NB4 (cell line): ENCODE data around the gene SDF2L1.
A peak's percentile ranks its signal among the peaks of the same experiment; 100 is the strongest.

Source experiments
- DNase-seq: peaks from one replicate; pipeline ENCODE4 v3.0.0; 2010; ENCODE audit warnings: low read depth
- H3K4me3 ChIP-seq: one replicate; pipeline ENCODE4 v1.5.1; 2011; ENCODE audit warnings: mild to moderate bottlenecking, low read depth, low read length, moderate library complexity
- CTCF ChIP-seq: IDR thresholded peaks from one replicate; pipeline ENCODE4 v1.5.1; 2012; ENCODE audit warnings: low read depth, low read length
- MAX ChIP-seq: IDR thresholded peaks from 2 replicates; pipeline ENCODE4 v1.6.1; 2011; ENCODE audit warnings: low read depth, low read length
- MYC ChIP-seq: IDR thresholded peaks from 2 replicates; pipeline ENCODE4 v1.6.1; 2011; ENCODE audit warnings: low read depth, low read length
- POLR2A ChIP-seq: IDR thresholded peaks from 2 replicates; pipeline ENCODE4 v1.6.1; 2011; ENCODE audit warnings: mild to moderate bottlenecking; ENCODE audit not compliant: insufficient read length; ENCODE audit errors: extremely low read depth

The SDF2L1 gene

GRCh38 chr22:21650823-21651520, 8.9 kb downstream of the SDF2L1 start:
- TF ChIP-seq MAX (no peak), CTCF (no peak), MYC (no peak), POLR2A (no peak)
- DNase-seq = no peak
- no peak overlapping the region for H3K4me3 ChIP-seq

- no peak for DNase-seq
- TF ChIP-seq MAX (no peak), MYC (no peak), CTCF (no peak), POLR2A (no peak)
- H3K4me3 ChIP-seq = no peak overlapping the region
Observed at GRCh38 chr22:21651521-21652009, 9.5 kb downstream of the SDF2L1 start.

- TF ChIP-seq CTCF (no peak), MYC (no peak), POLR2A (no peak), MAX (no peak)
- H3K4me3 ChIP-seq = no peak overlapping the region
- no peak for DNase-seq
Observed at GRCh38 chr22:21652010-21652546, 10.0 kb downstream of the SDF2L1 start.

GRCh38 chr22:21652547-21653545, 10.7 kb downstream of the SDF2L1 start:
- TF ChIP-seq CTCF (no peak), POLR2A (no peak), MAX (no peak), MYC (no peak)

DNA sequence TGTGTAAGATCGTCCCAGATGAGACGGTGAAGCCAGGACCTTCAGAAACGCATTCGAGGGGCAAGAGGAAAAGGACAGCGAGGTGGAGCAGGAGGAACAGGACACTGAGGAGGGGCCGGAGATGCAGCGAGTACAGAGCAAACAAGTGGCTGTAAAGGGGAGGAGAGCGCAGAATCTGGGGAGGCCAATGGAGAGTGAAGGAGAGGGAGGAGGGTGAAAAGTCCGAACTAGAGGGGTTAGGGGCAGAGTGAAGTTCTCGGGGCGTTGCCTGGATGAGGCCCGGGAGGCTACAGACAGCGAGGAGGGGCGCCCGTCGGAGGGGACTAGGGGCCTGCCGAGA, 14.9 kb downstream of the SDF2L1 start:
- peak overlapping the region; percentile 32 for H3K4me3 ChIP-seq
- TF ChIP-seq CTCF (no peak), MAX (no peak), POLR2A (no peak), MYC (no peak)
- DNase-seq = no peak

More at GRCh38 chr22:21652547-21653545, 10.7 kb downstream of the SDF2L1 start:
- no peak for DNase-seq
- no peak overlapping the region for H3K4me3 ChIP-seq
